ENCODE data around the gene RPS28. TPM values are rescaled to one million over a fixed set of nuclear protein-coding genes. Genes with fewer than 3 reads are reported as not detected.

RPS28 gene
- total RNA-seq (2022; extraction: Qiagen RNA extraction; ENCODE audit: low read depth) = 394 to 970 TPM (median 902 TPM) in 5 replicates

DNA sequence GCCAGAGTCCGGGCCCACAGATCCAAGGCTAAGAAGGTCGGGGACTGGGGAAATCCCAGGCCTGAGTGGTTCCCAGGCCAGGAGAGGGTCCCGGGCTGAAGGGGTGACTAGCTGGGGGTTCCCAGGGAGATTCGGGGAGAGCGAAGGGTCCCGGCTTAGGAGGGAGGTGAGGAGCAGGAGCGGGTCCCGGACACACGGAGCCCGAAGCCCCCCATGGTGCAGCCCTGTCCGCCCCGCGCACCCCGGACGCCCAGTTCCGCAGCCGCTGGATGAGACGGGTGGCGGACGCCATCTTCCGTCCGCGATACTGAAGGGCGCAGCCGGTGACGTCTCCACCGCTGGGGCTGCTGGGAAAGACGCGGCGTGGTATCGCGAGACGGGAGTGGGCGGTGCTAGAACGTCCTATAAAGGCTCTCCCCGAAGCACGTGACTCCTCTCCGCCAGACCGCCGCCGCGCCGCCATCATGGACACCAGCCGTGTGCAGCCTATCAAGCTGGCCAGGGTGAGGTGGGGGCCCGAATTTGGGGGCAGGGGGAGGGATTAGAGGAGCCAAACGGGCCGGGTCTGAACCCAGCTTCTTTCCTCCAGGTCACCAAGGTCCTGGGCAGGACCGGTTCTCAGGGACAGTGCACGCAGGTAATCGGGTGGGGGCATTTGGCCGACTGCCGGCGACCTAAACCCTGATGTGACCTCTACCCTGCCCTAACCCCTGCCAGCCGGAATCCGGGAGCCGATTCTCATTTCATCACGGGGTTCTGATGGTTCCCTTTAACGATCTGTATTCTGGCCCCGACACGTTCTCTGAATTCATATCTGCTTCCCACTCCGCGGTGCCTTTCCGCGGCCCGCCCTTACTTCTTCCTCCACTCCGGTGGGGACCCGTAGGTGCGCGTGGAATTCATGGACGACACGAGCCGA lies at the start of gene RPS28, which contains the start of gene NDUFA7:
RPS28 (plus strand) TSS at position 430 of the 919 bp plus-strand sequence; CDS start at position 465, 35 bp downstream.
NDUFA7 (minus strand) TSS at position 309 of the 919 bp plus-strand sequence; CDS start at position 292, 17 bp downstream.

DNA sequence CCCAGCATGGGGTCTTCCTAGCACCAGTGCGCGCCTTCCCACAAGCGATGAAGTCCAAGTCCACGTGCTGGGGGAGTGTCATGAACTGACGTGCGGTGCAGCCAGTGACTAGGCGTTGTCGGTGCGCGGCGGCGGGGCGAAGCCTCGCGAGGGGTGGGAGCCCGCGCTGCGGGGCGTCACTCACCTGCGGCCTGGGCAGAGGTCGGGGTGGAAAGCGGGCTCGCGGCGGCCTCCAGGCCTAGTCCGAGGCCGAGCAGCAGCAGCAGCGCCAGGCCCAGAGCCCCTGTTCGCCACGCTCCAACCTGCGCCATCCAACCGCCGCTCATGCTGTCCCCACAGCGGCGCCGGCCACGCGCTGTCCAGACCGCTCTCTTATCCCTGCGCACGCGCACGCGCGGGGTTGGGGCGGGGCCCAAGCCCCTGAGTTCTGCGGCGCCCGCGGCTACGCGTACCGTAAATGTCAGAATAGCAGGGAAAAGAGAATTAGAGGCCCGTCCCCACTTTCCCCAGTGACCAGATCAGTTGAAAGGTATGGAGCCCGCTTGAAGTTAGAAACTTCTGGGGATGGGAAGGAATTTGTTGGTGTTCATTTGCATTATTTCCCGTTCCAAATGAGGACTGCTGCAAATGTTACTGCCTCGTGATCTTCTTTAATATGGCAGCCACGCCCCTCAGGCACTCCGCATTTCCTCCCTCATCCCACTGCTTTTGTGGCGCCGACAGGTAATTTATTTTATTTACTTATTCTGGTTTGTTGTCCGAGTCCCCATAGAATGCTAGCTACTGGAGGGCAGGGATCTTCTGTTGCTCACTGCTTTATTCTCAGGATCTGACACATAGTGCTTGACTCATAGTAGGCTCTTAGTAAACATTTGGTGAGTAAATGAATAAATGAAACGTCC lies 13.1 kb upstream of the RPS28 start, which contains the start of gene CD320:
CD320 (minus strand) TSS at position 394 of the 902 bp plus-strand sequence; CDS start at position 326, 68 bp downstream.

DNA sequence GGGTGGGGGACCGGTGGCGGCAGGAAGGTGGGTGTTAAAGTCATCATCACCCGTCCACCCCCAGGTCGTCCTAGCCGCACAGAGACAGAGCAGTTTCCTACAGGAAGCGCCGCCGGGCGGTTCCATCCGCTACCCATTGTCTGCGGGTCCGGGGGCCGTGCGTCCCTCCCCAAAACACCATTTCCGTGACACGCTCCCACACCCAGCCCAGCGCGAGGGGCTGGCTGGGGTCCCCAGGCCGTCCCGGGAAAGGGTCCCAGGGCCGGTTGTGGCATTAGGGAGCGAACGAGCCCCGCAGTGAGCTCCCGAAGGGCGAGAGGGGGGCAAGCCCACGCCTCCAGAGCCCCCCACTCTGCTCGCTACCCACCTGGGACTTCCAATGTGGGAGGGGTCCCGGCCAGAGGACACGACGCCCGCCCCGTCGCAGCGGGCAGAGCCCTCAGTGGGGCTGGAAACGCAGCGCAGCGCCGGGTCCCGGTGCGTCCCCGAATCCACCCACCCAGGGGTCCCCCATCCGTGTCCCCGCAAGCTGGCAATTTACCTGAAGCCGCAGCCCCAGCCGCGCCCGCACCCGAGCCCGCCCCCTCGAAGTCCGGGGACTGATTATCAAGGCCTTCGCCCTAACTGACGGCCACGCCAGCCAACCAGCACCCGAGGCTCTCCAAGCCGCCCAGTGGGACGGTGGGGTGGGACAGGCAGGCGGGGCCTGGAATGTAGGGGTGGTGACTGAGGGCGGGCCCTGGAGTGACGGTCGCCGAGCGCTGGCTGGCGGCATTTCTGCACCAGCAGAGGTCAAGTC lies 21.6 kb downstream of the RPS28 start, which contains the start of gene KANK3:
KANK3 (minus strand) TSS at position 579 of the 799 bp plus-strand sequence. CDS start 5,434 bp downstream, outside the sequence.

DNA sequence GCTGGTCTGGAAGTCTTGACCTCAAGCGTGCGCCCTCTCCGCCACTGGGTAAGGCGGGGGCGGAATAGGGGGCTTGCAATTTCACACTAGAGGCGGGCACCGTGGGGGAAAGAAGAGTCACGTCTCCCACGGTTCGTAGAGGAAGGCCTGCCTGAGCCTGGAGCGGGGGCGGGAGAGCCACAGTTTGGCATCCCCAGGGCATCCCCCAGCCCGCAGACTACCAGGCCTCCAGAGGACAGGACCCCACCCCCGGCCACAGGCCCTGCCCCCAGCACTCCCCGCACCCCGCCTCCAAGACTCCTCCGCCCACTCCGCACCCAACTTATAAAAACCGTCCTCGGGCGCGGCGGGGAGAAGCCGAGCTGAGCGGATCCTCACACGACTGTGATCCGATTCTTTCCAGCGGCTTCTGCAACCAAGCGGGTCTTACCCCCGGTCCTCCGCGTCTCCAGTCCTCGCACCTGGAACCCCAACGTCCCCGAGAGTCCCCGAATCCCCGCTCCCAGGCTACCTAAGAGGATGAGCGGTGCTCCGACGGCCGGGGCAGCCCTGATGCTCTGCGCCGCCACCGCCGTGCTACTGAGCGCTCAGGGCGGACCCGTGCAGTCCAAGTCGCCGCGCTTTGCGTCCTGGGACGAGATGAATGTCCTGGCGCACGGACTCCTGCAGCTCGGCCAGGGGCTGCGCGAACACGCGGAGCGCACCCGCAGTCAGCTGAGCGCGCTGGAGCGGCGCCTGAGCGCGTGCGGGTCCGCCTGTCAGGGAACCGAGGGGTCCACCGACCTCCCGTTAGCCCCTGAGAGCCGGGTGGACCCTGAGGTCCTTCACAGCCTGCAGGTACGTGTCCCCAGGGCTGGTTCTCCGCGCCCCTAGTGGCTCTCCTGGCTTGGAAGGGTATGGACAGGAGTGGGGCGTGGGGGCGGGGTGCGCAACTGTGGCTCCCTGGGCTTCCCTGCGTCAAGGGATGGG lies 42.8 kb downstream of the RPS28 start, which contains the start of gene ANGPTL4:
ANGPTL4 (plus strand) TSS at position 353 of the 969 bp plus-strand sequence; CDS start at position 520, 167 bp downstream.

Other genes with a start within 250 kb of the RPS28 start
- gene FBN3, start 171.9 kb upstream of the RPS28 start, total RNA-seq (2022; extraction: Qiagen RNA extraction; ENCODE audit: low read depth) = not detected in 5 replicates
- 2.0 to 4.0 TPM (median 2.7 TPM) in 5 replicates for gene CERS4, start 112.1 kb upstream of the RPS28 start, total RNA-seq (2022; extraction: Qiagen RNA extraction; ENCODE audit: low read depth)
- gene CD320, start 13.1 kb upstream of the RPS28 start, total RNA-seq (2022; extraction: Qiagen RNA extraction; ENCODE audit: low read depth) = 62.4 to 102 TPM (median 94.3 TPM) in 5 replicates
- 48.9 to 89.8 TPM (median 84.6 TPM) in 5 replicates for gene NDUFA7, start 121 bp upstream of the RPS28 start, total RNA-seq (2022; extraction: Qiagen RNA extraction; ENCODE audit: low read depth)
- gene KANK3, start 21.8 kb downstream of the RPS28 start, total RNA-seq (2022; extraction: Qiagen RNA extraction; ENCODE audit: low read depth) = 2.3 to 4.3 TPM (median 3.5 TPM) in 5 replicates
- gene ANGPTL4, start 42.7 kb downstream of the RPS28 start, total RNA-seq (2022; extraction: Qiagen RNA extraction; ENCODE audit: low read depth) = 32.4 to 60.0 TPM (median 48.8 TPM) in 5 replicates
- 82.7 to 98.2 TPM (median 88.3 TPM) in 5 replicates for gene RAB11B, start 68.9 kb downstream of the RPS28 start, total RNA-seq (2022; extraction: Qiagen RNA extraction; ENCODE audit: low read depth)
- 13.4 to 18.0 TPM (median 15.8 TPM) in 5 replicates for gene MARCHF2, start 91.8 kb downstream of the RPS28 start, total RNA-seq (2022; extraction: Qiagen RNA extraction; ENCODE audit: low read depth)
- gene HNRNPM, start 123.5 kb downstream of the RPS28 start, total RNA-seq (2022; extraction: Qiagen RNA extraction; ENCODE audit: low read depth) = 227 to 297 TPM (median 240 TPM) in 5 replicates
- gene PRAM1, start 181.1 kb downstream of the RPS28 start, total RNA-seq (2022; extraction: Qiagen RNA extraction; ENCODE audit: low read depth) = 0.08 to 0.29 TPM (median 0.11 TPM) in 4 of 5 replicates, not detected in the other
- 16.0 to 18.5 TPM (median 17.7 TPM) in 5 replicates for gene ZNF414, start 192.7 kb downstream of the RPS28 start, total RNA-seq (2022; extraction: Qiagen RNA extraction; ENCODE audit: low read depth)

All from A549 treated with CpdA at 1 μM for 4 hours (cell line).